ENCODE data around the gene CIRBP.

DNA sequence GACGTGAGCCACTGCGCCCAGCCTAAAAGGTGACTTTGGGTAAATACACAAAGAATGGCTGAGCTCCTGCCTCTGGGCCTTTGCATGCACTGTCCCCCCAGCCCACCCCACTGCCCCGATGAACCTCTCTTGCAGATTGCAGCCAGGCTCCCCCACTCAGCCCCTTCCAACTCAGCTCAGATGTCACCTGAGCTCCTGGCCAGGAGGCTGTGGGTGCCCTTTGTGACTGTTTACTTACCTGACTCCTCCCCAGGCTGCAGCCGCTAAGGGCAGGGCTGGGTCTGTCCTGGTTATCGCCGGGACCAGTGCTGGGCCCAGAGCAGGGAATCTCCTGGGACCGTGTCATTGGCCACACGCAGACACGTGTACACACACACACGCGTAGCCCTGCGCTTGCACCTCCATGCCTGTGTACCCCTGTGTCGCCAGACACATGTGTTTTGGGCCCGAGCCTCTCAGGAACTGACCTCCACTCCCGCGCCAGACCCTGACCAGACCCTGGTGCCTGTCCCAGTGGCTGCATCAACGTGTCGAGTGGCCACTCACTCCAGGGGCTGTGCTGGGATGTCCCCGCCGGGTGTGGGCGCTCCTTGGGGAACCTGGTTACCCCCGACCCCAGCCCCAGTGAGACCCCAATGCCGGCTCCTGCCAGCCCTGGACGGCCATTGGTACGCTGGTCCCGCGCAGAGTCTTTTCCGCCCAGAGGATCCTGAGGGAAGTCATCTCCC lies 35.2 kb downstream of the CIRBP start:
- TF ChIP-seq, protein P1, sequence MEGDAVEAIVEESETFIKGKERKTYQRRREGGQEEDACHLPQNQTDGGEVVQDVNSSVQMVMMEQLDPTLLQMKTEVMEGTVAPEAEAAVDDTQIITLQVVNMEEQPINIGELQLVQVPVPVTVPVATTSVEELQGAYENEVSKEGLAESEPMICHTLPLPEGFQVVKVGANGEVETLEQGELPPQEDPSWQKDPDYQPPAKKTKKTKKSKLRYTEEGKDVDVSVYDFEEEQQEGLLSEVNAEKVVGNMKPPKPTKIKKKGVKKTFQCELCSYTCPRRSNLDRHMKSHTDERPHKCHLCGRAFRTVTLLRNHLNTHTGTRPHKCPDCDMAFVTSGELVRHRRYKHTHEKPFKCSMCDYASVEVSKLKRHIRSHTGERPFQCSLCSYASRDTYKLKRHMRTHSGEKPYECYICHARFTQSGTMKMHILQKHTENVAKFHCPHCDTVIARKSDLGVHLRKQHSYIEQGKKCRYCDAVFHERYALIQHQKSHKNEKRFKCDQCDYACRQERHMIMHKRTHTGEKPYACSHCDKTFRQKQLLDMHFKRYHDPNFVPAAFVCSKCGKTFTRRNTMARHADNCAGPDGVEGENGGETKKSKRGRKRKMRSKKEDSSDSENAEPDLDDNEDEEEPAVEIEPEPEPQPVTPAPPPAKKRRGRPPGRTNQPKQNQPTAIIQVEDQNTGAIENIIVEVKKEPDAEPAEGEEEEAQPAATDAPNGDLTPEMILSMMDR (IDR thresholded peaks at IDR 0.05; ENCODE audit: low read depth, low read length, missing input control): no peak
- TF ChIP-seq GABPA (IDR thresholded peaks at IDR 0.05 in 1 of 2, conservative IDR thresholded peaks at IDR 0.05 in 1 of 2): no peak
- TF ChIP-seq EGR1 (IDR thresholded peaks at IDR 0.05; ENCODE audit: low read depth in 2 of 2): no peak
- TF ChIP-seq, protein P2, sequence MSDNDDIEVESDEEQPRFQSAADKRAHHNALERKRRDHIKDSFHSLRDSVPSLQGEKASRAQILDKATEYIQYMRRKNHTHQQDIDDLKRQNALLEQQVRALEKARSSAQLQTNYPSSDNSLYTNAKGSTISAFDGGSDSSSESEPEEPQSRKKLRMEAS (IDR thresholded peaks at IDR 0.05): no peak
- no peak for TF ChIP-seq YY1 (IDR thresholded peaks at IDR 0.05)
- TF ChIP-seq, protein P3, sequence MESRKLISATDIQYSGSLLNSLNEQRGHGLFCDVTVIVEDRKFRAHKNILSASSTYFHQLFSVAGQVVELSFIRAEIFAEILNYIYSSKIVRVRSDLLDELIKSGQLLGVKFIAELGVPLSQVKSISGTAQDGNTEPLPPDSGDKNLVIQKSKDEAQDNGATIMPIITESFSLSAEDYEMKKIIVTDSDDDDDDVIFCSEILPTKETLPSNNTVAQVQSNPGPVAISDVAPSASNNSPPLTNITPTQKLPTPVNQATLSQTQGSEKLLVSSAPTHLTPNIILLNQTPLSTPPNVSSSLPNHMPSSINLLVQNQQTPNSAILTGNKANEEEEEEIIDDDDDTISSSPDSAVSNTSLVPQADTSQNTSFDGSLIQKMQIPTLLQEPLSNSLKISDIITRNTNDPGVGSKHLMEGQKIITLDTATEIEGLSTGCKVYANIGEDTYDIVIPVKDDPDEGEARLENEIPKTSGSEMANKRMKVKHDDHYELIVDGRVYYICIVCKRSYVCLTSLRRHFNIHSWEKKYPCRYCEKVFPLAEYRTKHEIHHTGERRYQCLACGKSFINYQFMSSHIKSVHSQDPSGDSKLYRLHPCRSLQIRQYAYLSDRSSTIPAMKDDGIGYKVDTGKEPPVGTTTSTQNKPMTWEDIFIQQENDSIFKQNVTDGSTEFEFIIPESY (IDR thresholded peaks at IDR 0.05): no peak
- TF ChIP-seq, protein P4, sequence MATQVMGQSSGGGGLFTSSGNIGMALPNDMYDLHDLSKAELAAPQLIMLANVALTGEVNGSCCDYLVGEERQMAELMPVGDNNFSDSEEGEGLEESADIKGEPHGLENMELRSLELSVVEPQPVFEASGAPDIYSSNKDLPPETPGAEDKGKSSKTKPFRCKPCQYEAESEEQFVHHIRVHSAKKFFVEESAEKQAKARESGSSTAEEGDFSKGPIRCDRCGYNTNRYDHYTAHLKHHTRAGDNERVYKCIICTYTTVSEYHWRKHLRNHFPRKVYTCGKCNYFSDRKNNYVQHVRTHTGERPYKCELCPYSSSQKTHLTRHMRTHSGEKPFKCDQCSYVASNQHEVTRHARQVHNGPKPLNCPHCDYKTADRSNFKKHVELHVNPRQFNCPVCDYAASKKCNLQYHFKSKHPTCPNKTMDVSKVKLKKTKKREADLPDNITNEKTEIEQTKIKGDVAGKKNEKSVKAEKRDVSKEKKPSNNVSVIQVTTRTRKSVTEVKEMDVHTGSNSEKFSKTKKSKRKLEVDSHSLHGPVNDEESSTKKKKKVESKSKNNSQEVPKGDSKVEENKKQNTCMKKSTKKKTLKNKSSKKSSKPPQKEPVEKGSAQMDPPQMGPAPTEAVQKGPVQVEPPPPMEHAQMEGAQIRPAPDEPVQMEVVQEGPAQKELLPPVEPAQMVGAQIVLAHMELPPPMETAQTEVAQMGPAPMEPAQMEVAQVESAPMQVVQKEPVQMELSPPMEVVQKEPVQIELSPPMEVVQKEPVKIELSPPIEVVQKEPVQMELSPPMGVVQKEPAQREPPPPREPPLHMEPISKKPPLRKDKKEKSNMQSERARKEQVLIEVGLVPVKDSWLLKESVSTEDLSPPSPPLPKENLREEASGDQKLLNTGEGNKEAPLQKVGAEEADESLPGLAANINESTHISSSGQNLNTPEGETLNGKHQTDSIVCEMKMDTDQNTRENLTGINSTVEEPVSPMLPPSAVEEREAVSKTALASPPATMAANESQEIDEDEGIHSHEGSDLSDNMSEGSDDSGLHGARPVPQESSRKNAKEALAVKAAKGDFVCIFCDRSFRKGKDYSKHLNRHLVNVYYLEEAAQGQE (IDR thresholded peaks at IDR 0.05): peak; percentile 37
- peak; percentile 87 for TF ChIP-seq SP1 (IDR thresholded peaks at IDR 0.05)
- TF ChIP-seq, protein P5, sequence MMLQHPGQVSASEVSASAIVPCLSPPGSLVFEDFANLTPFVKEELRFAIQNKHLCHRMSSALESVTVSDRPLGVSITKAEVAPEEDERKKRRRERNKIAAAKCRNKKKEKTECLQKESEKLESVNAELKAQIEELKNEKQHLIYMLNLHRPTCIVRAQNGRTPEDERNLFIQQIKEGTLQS (IDR thresholded peaks at IDR 0.05): no peak
- peak; percentile 85 for TF ChIP-seq FOXA1 (IDR thresholded peaks at IDR 0.05)
- TF ChIP-seq FOXA2 (IDR thresholded peaks at IDR 0.05): peak; percentile 90
- TF ChIP-seq TAF1 (conservative IDR thresholded peaks at IDR 0.05): no peak
- peak; percentile 62 to 84 for TF ChIP-seq RXRA (IDR thresholded peaks at IDR 0.05)
- TF ChIP-seq RAD21 (IDR thresholded peaks at IDR 0.05): peak in 1 of 2 donors; percentile 52

Measured in liver (tissue), 3 donors.